ENCODE measurements around the gene NABP2.
"Not testable (repeated sequence)": the region's sequence is repeated elsewhere in the genome, so short reads cannot be mapped to it uniquely, and the experiment has no call there.

NABP2 gene

DNA sequence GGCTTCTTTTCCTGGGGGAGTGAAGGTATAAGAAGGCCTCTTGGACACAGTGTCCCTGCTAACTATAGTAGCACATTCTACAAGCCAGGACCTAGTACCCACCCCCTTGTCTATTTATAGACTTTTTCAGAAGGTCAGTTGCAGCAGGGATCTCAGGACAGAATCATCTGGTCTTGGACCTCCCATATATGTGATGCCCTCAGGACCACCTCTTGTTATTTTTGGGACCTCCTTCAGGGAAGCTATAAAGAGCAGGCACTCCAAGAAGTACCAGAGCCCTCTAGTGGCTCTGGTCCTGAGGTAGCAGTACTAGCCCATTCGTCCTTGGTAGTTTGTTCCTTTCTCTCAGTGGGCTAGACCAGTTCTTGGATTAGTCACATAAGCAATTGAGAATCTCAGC, 46.9 kb downstream of the NABP2 start:
- TF ChIP-seq ARNTL (CRISPR knock-in tag; IDR thresholded peaks at IDR 0.05; ENCODE audit: borderline replicate concordance, low read depth) (no peak), ZNF70 (CRISPR knock-in tag; IDR thresholded peaks at IDR 0.05) (no peak), OSR1 (CRISPR knock-in tag; IDR thresholded peaks at IDR 0.05) (no peak), SNAI2 (CRISPR knock-in tag; IDR thresholded peaks at IDR 0.05) (no peak), ISL1 (CRISPR knock-in tag; IDR thresholded peaks at IDR 0.05) (no peak), RARB (CRISPR knock-in tag; IDR thresholded peaks at IDR 0.05) (no peak), TOX (CRISPR knock-in tag; IDR thresholded peaks at IDR 0.05; ENCODE audit: borderline replicate concordance) (no peak), ZFP3 (CRISPR knock-in tag; IDR thresholded peaks at IDR 0.05) (no peak), CSDC2 (CRISPR knock-in tag; IDR thresholded peaks at IDR 0.05) (no peak), ZC3H10 (CRISPR knock-in tag; IDR thresholded peaks at IDR 0.05) (no peak), BACH2 (CRISPR knock-in tag; IDR thresholded peaks at IDR 0.05; ENCODE audit: borderline replicate concordance) (no peak), TCF4 (CRISPR knock-in tag; IDR thresholded peaks at IDR 0.05; ENCODE audit: borderline replicate concordance) (no peak), ZNF8 (CRISPR knock-in tag; IDR thresholded peaks at IDR 0.05) (no peak), ESRRG (CRISPR knock-in tag; IDR thresholded peaks at IDR 0.05) (no peak)
- TF ChIP-seq, protein P1, sequence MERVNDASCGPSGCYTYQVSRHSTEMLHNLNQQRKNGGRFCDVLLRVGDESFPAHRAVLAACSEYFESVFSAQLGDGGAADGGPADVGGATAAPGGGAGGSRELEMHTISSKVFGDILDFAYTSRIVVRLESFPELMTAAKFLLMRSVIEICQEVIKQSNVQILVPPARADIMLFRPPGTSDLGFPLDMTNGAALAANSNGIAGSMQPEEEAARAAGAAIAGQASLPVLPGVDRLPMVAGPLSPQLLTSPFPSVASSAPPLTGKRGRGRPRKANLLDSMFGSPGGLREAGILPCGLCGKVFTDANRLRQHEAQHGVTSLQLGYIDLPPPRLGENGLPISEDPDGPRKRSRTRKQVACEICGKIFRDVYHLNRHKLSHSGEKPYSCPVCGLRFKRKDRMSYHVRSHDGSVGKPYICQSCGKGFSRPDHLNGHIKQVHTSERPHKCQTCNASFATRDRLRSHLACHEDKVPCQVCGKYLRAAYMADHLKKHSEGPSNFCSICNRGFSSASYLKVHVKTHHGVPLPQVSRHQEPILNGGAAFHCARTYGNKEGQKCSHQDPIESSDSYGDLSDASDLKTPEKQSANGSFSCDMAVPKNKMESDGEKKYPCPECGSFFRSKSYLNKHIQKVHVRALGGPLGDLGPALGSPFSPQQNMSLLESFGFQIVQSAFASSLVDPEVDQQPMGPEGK (CRISPR knock-in tag; IDR thresholded peaks at IDR 0.05; ENCODE audit: borderline replicate concordance): no peak
- TF ChIP-seq, protein P2, sequence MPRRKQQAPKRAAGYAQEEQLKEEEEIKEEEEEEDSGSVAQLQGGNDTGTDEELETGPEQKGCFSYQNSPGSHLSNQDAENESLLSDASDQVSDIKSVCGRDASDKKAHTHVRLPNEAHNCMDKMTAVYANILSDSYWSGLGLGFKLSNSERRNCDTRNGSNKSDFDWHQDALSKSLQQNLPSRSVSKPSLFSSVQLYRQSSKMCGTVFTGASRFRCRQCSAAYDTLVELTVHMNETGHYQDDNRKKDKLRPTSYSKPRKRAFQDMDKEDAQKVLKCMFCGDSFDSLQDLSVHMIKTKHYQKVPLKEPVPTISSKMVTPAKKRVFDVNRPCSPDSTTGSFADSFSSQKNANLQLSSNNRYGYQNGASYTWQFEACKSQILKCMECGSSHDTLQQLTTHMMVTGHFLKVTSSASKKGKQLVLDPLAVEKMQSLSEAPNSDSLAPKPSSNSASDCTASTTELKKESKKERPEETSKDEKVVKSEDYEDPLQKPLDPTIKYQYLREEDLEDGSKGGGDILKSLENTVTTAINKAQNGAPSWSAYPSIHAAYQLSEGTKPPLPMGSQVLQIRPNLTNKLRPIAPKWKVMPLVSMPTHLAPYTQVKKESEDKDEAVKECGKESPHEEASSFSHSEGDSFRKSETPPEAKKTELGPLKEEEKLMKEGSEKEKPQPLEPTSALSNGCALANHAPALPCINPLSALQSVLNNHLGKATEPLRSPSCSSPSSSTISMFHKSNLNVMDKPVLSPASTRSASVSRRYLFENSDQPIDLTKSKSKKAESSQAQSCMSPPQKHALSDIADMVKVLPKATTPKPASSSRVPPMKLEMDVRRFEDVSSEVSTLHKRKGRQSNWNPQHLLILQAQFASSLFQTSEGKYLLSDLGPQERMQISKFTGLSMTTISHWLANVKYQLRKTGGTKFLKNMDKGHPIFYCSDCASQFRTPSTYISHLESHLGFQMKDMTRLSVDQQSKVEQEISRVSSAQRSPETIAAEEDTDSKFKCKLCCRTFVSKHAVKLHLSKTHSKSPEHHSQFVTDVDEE (CRISPR knock-in tag; IDR thresholded peaks at IDR 0.05): no peak
- TF ChIP-seq, protein P3, sequence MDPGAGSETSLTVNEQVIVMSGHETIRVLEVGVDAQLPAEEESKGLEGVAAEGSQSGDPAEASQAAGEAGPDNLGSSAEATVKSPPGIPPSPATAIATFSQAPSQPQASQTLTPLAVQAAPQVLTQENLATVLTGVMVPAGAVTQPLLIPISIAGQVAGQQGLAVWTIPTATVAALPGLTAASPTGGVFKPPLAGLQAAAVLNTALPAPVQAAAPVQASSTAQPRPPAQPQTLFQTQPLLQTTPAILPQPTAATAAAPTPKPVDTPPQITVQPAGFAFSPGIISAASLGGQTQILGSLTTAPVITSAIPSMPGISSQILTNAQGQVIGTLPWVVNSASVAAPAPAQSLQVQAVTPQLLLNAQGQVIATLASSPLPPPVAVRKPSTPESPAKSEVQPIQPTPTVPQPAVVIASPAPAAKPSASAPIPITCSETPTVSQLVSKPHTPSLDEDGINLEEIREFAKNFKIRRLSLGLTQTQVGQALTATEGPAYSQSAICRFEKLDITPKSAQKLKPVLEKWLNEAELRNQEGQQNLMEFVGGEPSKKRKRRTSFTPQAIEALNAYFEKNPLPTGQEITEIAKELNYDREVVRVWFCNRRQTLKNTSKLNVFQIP (CRISPR knock-in tag; IDR thresholded peaks at IDR 0.05; ENCODE audit: borderline replicate concordance, low read depth): no peak
- TF ChIP-seq, protein P4, sequence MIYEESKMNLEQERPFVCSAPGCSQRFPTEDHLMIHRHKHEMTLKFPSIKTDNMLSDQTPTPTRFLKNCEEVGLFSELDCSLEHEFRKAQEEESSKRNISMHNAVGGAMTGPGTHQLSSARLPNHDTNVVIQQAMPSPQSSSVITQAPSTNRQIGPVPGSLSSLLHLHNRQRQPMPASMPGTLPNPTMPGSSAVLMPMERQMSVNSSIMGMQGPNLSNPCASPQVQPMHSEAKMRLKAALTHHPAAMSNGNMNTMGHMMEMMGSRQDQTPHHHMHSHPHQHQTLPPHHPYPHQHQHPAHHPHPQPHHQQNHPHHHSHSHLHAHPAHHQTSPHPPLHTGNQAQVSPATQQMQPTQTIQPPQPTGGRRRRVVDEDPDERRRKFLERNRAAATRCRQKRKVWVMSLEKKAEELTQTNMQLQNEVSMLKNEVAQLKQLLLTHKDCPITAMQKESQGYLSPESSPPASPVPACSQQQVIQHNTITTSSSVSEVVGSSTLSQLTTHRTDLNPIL (CRISPR knock-in tag; IDR thresholded peaks at IDR 0.05; ENCODE audit: low read depth): no peak
- ATAC-seq: peak; percentile 31

DNA sequence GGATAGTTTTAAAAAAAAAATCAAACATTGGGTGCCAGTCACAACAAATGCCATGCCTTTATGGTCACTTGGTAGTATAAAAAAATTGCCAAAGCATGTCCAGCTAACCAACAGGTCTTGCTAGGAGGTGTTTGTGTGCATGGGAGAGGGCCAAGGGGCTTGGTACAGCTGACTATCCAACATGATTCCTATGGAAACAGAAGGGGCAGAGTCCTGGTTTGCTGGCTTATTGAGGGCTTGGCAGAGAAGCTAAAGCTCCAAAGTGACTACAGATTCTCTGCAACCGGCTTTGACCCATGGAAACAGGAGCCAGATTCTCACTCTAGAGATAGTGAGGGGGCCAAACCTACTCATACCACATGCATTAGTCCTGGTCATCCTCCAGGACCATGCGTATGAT, 48.3 kb downstream of the NABP2 start:
- not testable (repeated sequence) for ATAC-seq

DNA sequence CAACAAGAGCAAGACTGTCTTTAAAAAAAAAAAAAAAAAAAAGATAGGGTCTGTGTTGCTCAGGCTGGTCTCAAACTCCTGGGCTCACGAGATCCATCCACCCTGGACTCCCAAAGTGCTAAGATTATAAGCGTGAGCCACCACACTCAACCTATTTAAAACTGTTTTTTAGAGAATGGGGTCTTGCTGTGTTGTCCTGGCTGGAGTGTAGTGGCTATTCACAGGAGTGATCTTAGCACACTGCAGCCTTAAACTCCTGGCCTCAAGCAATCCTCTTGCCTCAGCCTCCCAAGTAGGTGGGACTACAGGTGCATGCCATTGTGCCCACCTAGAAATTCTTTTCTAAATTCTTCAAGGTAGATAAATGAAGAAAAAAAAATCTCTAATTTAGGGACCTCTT, 50.2 kb downstream of the NABP2 start:
- no peak for TF ChIP-seq OSR1 (CRISPR knock-in tag; IDR thresholded peaks at IDR 0.05)
- no peak for TF ChIP-seq CSDC2 (CRISPR knock-in tag; IDR thresholded peaks at IDR 0.05)
- no peak for TF ChIP-seq ZNF565 (CRISPR knock-in tag; conservative IDR thresholded peaks at IDR 0.05; ENCODE audit: low read depth)
- TF ChIP-seq, protein P4 (CRISPR knock-in tag; IDR thresholded peaks at IDR 0.05; ENCODE audit: low read depth): no peak
- no peak for TF ChIP-seq ZNF8 (CRISPR knock-in tag; IDR thresholded peaks at IDR 0.05)
- TF ChIP-seq SNAI2 (CRISPR knock-in tag; IDR thresholded peaks at IDR 0.05): no peak
- TF ChIP-seq BACH2 (CRISPR knock-in tag; IDR thresholded peaks at IDR 0.05; ENCODE audit: borderline replicate concordance): no peak
- TF ChIP-seq ZC3H10 (CRISPR knock-in tag; IDR thresholded peaks at IDR 0.05): no peak
- TF ChIP-seq PPARA (CRISPR knock-in tag; IDR thresholded peaks at IDR 0.05; ENCODE audit: borderline replicate concordance): no peak
- TF ChIP-seq ESRRG (CRISPR knock-in tag; IDR thresholded peaks at IDR 0.05): no peak
- no peak for TF ChIP-seq ZFP3 (CRISPR knock-in tag; IDR thresholded peaks at IDR 0.05)
- TF ChIP-seq GLIS3 (CRISPR knock-in tag; IDR thresholded peaks at IDR 0.05): no peak
- TF ChIP-seq, protein P1 (CRISPR knock-in tag; IDR thresholded peaks at IDR 0.05; ENCODE audit: borderline replicate concordance): no peak
- TF ChIP-seq, protein P2 (CRISPR knock-in tag; IDR thresholded peaks at IDR 0.05): no peak
- TF ChIP-seq, protein P3 (CRISPR knock-in tag; IDR thresholded peaks at IDR 0.05; ENCODE audit: borderline replicate concordance, low read depth): no peak
- TF ChIP-seq ZNF70 (CRISPR knock-in tag; IDR thresholded peaks at IDR 0.05): no peak
- ATAC-seq: no peak
